ENCODE results near the gene PKP1. TPM values are rescaled to one million over a fixed set of nuclear protein-coding genes. Genes with fewer than 3 reads are reported as not detected.

The PKP1 gene
- total and polyA plus RNA-seq, 2 experiments from 2014 or later = 0.03 TPM; not detected in 1

DNA sequence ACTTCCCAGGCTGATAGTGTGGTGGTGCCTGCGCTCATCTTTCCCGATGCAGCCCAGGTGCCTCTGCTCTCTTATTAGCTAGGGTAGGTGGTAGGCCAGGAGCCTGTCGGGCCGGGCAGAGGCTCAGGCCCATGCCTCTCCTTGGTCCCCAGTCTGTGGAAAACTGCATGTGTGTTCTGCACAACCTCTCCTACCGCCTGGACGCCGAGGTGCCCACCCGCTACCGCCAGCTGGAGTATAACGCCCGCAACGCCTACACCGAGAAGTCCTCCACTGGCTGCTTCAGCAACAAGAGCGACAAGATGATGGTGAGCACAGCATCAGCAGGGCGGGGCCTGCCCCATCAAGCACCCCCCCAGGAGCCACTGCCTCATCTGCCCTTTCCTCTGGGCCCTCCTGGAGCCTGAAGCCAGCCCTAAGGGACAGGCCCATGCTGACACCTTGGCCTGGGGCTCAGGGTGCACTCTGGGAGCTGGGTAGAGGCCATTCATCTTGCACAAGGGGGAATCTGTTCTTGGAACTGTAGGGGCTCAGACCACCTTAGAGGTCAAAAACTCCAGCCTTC lies 38.6 kb downstream of the PKP1 start:
- DNase-seq (ENCODE audit: low read depth in 1 of 2, low spot score in 1 of 2) = no peak
- Histone ChIP-seq H3K27ac (no peak overlapping the region), H3K36me3 (no peaks in the 10 kb centered on the region), H3K27me3 (no peaks in the 10 kb centered on the region), H3K9me3 (ENCODE audit: low read depth) (no peaks in the 10 kb centered on the region), H3K4me1 (ENCODE audit: low read depth) (no peaks in the 10 kb centered on the region), H3K4me3 (no peak overlapping the region)
- TF ChIP-seq, protein P1, sequence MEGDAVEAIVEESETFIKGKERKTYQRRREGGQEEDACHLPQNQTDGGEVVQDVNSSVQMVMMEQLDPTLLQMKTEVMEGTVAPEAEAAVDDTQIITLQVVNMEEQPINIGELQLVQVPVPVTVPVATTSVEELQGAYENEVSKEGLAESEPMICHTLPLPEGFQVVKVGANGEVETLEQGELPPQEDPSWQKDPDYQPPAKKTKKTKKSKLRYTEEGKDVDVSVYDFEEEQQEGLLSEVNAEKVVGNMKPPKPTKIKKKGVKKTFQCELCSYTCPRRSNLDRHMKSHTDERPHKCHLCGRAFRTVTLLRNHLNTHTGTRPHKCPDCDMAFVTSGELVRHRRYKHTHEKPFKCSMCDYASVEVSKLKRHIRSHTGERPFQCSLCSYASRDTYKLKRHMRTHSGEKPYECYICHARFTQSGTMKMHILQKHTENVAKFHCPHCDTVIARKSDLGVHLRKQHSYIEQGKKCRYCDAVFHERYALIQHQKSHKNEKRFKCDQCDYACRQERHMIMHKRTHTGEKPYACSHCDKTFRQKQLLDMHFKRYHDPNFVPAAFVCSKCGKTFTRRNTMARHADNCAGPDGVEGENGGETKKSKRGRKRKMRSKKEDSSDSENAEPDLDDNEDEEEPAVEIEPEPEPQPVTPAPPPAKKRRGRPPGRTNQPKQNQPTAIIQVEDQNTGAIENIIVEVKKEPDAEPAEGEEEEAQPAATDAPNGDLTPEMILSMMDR (IDR thresholded peaks at IDR 0.05; ENCODE audit: low read depth, low read length) = no peak

GRCh38 chr1:201322653-201323510 lies 39.6 kb downstream of the PKP1 start:
- no peak overlapping the region for H3K4me3 ChIP-seq
- TF ChIP-seq, protein P1 (IDR thresholded peaks at IDR 0.05; ENCODE audit: low read depth, low read length) = no peak
- H3K4me1 ChIP-seq (ENCODE audit: low read depth) = peaks cover 2% of the 10 kb centered on the region

GRCh38 chr1:201324306-201324705 lies 41.0 kb downstream of the PKP1 start:
- DNase-seq (ENCODE audit: low read depth in 1 of 2, low spot score in 1 of 2) = no peak

More at GRCh38 chr1:201322653-201323510, 39.6 kb downstream of the PKP1 start:
- Histone ChIP-seq H3K36me3 (no peaks in the 10 kb centered on the region), H3K27me3 (no peaks in the 10 kb centered on the region), H3K9me3 (ENCODE audit: low read depth) (no peaks in the 10 kb centered on the region), H3K27ac (no peak overlapping the region)
- DNase-seq (ENCODE audit: low read depth in 1 of 2, low spot score in 1 of 2) = no peak

GRCh38 chr1:201324821-201325677 lies 41.7 kb downstream of the PKP1 start:
- Histone ChIP-seq H3K9me3 (ENCODE audit: low read depth) (no peaks in the 10 kb centered on the region), H3K27ac (no peak overlapping the region), H3K27me3 (no peaks in the 10 kb centered on the region), H3K4me1 (ENCODE audit: low read depth) (peaks cover 24% of the 10 kb centered on the region), H3K36me3 (no peaks in the 10 kb centered on the region), H3K4me3 (no peak overlapping the region)
- no peak for DNase-seq (ENCODE audit: low read depth in 1 of 2, low spot score in 1 of 2)
- TF ChIP-seq, protein P1 (IDR thresholded peaks at IDR 0.05; ENCODE audit: low read depth, low read length) = no peak

More at GRCh38 chr1:201324306-201324705, 41.0 kb downstream of the PKP1 start:
- peaks cover 16% of the 10 kb centered on the region for H3K4me1 ChIP-seq (ENCODE audit: low read depth)
- no peaks in the 10 kb centered on the region for H3K27me3 ChIP-seq
- no peak overlapping the region for H3K27ac ChIP-seq
- H3K4me3 ChIP-seq = no peak overlapping the region
- H3K36me3 ChIP-seq = no peaks in the 10 kb centered on the region
- TF ChIP-seq, protein P1 (IDR thresholded peaks at IDR 0.05; ENCODE audit: low read depth, low read length) = no peak
- no peaks in the 10 kb centered on the region for H3K9me3 ChIP-seq (ENCODE audit: low read depth)

GRCh38 chr1:201325678-201326060 lies 42.4 kb downstream of the PKP1 start:
- peaks cover 30% of the 10 kb centered on the region for H3K4me1 ChIP-seq (ENCODE audit: low read depth)
- H3K9me3 ChIP-seq (ENCODE audit: low read depth) = no peaks in the 10 kb centered on the region
- DNase-seq (ENCODE audit: low read depth in 1 of 2, low spot score in 1 of 2) = no peak
- no peaks in the 10 kb centered on the region for H3K27me3 ChIP-seq
- no peak overlapping the region for H3K27ac ChIP-seq
- no peaks in the 10 kb centered on the region for H3K36me3 ChIP-seq
- H3K4me3 ChIP-seq = no peak overlapping the region
- TF ChIP-seq, protein P1 (IDR thresholded peaks at IDR 0.05; ENCODE audit: low read depth, low read length) = no peak

Measured in cardiac muscle cell (in vitro differentiated cells and primary cell).